ENCODE measurements around the gene MAG. TPM values are rescaled to one million over a fixed set of nuclear protein-coding genes. Genes with fewer than 3 reads are reported as not detected.

Gene MAG
- total and polyA plus RNA-seq, 9 of the 15 experiments (the other 6 are each of a cell fraction or from before 2014, with no cell fraction given): 0.11 to 10.0 (median 1.6) TPM

DNA sequence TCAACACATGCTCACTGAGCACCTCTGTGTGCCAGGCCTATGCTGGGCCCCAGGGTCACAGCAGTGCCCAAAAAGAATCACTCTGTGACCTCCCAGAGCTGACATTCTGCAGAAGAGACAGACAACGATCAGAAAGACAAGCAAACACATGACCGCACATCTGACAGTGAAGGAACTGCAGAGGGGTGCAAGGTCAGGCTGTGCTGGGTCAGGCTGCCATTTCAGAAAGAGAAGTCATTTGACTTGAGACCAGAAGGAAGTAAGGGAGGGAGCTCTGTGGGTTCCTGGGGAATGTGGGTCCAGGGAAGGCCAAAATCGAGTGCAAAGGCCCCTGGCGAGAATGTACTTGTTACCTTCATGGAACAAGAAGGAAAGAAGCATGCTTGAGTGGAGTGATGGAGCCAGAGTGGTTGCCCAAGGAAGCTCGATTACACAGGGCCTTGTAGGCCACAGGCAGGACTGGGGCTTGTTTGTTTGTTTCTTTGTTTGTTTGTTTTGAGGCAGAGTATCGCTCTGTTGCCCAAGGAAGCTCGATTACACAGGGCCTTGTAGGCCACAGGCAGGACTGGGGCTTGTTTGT, 25.6 kb downstream of the MAG start (continued):
- TF ChIP-seq, protein P1, sequence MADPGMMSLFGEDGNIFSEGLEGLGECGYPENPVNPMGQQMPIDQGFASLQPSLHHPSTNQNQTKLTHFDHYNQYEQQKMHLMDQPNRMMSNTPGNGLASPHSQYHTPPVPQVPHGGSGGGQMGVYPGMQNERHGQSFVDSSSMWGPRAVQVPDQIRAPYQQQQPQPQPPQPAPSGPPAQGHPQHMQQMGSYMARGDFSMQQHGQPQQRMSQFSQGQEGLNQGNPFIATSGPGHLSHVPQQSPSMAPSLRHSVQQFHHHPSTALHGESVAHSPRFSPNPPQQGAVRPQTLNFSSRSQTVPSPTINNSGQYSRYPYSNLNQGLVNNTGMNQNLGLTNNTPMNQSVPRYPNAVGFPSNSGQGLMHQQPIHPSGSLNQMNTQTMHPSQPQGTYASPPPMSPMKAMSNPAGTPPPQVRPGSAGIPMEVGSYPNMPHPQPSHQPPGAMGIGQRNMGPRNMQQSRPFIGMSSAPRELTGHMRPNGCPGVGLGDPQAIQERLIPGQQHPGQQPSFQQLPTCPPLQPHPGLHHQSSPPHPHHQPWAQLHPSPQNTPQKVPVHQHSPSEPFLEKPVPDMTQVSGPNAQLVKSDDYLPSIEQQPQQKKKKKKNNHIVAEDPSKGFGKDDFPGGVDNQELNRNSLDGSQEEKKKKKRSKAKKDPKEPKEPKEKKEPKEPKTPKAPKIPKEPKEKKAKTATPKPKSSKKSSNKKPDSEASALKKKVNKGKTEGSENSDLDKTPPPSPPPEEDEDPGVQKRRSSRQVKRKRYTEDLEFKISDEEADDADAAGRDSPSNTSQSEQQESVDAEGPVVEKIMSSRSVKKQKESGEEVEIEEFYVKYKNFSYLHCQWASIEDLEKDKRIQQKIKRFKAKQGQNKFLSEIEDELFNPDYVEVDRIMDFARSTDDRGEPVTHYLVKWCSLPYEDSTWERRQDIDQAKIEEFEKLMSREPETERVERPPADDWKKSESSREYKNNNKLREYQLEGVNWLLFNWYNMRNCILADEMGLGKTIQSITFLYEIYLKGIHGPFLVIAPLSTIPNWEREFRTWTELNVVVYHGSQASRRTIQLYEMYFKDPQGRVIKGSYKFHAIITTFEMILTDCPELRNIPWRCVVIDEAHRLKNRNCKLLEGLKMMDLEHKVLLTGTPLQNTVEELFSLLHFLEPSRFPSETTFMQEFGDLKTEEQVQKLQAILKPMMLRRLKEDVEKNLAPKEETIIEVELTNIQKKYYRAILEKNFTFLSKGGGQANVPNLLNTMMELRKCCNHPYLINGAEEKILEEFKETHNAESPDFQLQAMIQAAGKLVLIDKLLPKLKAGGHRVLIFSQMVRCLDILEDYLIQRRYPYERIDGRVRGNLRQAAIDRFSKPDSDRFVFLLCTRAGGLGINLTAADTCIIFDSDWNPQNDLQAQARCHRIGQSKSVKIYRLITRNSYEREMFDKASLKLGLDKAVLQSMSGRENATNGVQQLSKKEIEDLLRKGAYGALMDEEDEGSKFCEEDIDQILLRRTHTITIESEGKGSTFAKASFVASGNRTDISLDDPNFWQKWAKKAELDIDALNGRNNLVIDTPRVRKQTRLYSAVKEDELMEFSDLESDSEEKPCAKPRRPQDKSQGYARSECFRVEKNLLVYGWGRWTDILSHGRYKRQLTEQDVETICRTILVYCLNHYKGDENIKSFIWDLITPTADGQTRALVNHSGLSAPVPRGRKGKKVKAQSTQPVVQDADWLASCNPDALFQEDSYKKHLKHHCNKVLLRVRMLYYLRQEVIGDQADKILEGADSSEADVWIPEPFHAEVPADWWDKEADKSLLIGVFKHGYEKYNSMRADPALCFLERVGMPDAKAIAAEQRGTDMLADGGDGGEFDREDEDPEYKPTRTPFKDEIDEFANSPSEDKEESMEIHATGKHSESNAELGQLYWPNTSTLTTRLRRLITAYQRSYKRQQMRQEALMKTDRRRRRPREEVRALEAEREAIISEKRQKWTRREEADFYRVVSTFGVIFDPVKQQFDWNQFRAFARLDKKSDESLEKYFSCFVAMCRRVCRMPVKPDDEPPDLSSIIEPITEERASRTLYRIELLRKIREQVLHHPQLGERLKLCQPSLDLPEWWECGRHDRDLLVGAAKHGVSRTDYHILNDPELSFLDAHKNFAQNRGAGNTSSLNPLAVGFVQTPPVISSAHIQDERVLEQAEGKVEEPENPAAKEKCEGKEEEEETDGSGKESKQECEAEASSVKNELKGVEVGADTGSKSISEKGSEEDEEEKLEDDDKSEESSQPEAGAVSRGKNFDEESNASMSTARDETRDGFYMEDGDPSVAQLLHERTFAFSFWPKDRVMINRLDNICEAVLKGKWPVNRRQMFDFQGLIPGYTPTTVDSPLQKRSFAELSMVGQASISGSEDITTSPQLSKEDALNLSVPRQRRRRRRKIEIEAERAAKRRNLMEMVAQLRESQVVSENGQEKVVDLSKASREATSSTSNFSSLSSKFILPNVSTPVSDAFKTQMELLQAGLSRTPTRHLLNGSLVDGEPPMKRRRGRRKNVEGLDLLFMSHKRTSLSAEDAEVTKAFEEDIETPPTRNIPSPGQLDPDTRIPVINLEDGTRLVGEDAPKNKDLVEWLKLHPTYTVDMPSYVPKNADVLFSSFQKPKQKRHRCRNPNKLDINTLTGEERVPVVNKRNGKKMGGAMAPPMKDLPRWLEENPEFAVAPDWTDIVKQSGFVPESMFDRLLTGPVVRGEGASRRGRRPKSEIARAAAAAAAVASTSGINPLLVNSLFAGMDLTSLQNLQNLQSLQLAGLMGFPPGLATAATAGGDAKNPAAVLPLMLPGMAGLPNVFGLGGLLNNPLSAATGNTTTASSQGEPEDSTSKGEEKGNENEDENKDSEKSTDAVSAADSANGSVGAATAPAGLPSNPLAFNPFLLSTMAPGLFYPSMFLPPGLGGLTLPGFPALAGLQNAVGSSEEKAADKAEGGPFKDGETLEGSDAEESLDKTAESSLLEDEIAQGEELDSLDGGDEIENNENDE (IDR thresholded peaks at IDR 0.05; ENCODE audit: low read depth, low read length): no peak
- TF ChIP-seq RBM34 (IDR thresholded peaks at IDR 0.05; ENCODE audit: borderline replicate concordance, insufficient read depth, low read length) (no peak), ETV1 (tag; conservative IDR thresholded peaks at IDR 0.05; ENCODE audit: low read depth) (no peak), MEF2A (IDR thresholded peaks at IDR 0.05; ENCODE audit: control insufficient read depth, low read depth, low read length) (no peak), ZEB2 (IDR thresholded peaks at IDR 0.05) (no peak), SNIP1 (IDR thresholded peaks at IDR 0.05; ENCODE audit: low read depth) (no peak), ZNF140 (CRISPR knock-in tag; IDR thresholded peaks at IDR 0.05) (no peak), PTTG1 (tag; IDR thresholded peaks at IDR 0.05; ENCODE audit: low read depth) (no peak; the same call in 1 of the 2 replicates), ZBTB7A (IDR thresholded peaks at IDR 0.05; ENCODE audit: borderline replicate concordance, control insufficient read depth, low read depth, low read length) (no peak), ERF (CRISPR knock-in tag; IDR thresholded peaks at IDR 0.05) (no peak), ATF7 (IDR thresholded peaks at IDR 0.05) (no peak), ZNF212 (CRISPR knock-in tag; IDR thresholded peaks at IDR 0.05) (no peak), ZNF232 (CRISPR knock-in tag; IDR thresholded peaks at IDR 0.05) (no peak)
- TF ChIP-seq, protein P2, sequence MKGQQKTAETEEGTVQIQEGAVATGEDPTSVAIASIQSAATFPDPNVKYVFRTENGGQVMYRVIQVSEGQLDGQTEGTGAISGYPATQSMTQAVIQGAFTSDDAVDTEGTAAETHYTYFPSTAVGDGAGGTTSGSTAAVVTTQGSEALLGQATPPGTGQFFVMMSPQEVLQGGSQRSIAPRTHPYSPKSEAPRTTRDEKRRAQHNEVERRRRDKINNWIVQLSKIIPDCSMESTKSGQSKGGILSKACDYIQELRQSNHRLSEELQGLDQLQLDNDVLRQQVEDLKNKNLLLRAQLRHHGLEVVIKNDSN (CRISPR knock-in tag; IDR thresholded peaks at IDR 0.05): peak; percentile 26; the same call in 1 of the 2 replicates
- TF ChIP-seq, protein P3, sequence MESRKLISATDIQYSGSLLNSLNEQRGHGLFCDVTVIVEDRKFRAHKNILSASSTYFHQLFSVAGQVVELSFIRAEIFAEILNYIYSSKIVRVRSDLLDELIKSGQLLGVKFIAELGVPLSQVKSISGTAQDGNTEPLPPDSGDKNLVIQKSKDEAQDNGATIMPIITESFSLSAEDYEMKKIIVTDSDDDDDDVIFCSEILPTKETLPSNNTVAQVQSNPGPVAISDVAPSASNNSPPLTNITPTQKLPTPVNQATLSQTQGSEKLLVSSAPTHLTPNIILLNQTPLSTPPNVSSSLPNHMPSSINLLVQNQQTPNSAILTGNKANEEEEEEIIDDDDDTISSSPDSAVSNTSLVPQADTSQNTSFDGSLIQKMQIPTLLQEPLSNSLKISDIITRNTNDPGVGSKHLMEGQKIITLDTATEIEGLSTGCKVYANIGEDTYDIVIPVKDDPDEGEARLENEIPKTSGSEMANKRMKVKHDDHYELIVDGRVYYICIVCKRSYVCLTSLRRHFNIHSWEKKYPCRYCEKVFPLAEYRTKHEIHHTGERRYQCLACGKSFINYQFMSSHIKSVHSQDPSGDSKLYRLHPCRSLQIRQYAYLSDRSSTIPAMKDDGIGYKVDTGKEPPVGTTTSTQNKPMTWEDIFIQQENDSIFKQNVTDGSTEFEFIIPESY (CRISPR knock-in tag; IDR thresholded peaks at IDR 0.05): no peak

Measured in K562 (cell line).